Activated effector memory CD4-positive, alpha-beta T cell treated with Interleukin-2 at 50 U/mL for 16 hours (primary cell): ENCODE data around the gene C2CD2.
A peak's percentile ranks its signal among the peaks of the same experiment; 100 is the strongest.

Experiments used
- DNase-seq: peaks from one replicate; pipeline ENCODE4 v3.0.0-alpha.2; 2020

C2CD2 gene

GRCh38 chr21:41881051-41881450 is 72.8 kb downstream of the C2CD2 start:
- DNase-seq: no peak

GRCh38 chr21:41880153-41880552 is 73.7 kb downstream of the C2CD2 start:
- DNase-seq: no peak

GRCh38 chr21:41879190-41879998 is 74.4 kb downstream of the C2CD2 start, which contains the start of gene PRDM15:
Gene PRDM15, minus strand, starts transcription at chr21:41879344. Its CDS starts 18,981 bp downstream, at chr21:41860363.
- peak; percentile 76 for DNase-seq

- DNase-seq: peak; percentile 72
Observed at GRCh38 chr21:41878831-41879189, 75.0 kb downstream of the C2CD2 start.

- DNase-seq: peak; percentile 17
Observed at GRCh38 chr21:41877901-41878830, 75.7 kb downstream of the C2CD2 start.

GRCh38 chr21:41876928-41877652 is 76.7 kb downstream of the C2CD2 start:
- no peak for DNase-seq

- no peak for DNase-seq
Observed at GRCh38 chr21:41876396-41876795, 77.4 kb downstream of the C2CD2 start.

- no peak for DNase-seq
Observed at GRCh38 chr21:41875086-41875485, 78.7 kb downstream of the C2CD2 start.

GRCh38 chr21:41874611-41875010 is 79.2 kb downstream of the C2CD2 start:
- DNase-seq: no peak

- DNase-seq: no peak
Observed at GRCh38 chr21:41873426-41873825, 80.4 kb downstream of the C2CD2 start.

GRCh38 chr21:41873005-41873404 is 80.8 kb downstream of the C2CD2 start:
- DNase-seq: no peak

GRCh38 chr21:41871293-41872030 is 82.4 kb downstream of the C2CD2 start:
- DNase-seq: no peak

GRCh38 chr21:41869771-41870170 is 84.0 kb downstream of the C2CD2 start:
- no peak for DNase-seq

- no peak for DNase-seq
Observed at GRCh38 chr21:41868062-41868710, 85.6 kb downstream of the C2CD2 start.

GRCh38 chr21:41867313-41867712 is 86.5 kb downstream of the C2CD2 start:
- DNase-seq: no peak

- DNase-seq: no peak
Observed at GRCh38 chr21:41866274-41866809, 87.5 kb downstream of the C2CD2 start.

GRCh38 chr21:41865002-41865777 is 88.6 kb downstream of the C2CD2 start:
- no peak for DNase-seq

- DNase-seq: no peak
Observed at GRCh38 chr21:41864311-41865001, 89.4 kb downstream of the C2CD2 start.

- no peak for DNase-seq
Observed at GRCh38 chr21:41863439-41863740, 90.4 kb downstream of the C2CD2 start.

- DNase-seq: no peak
Observed at GRCh38 chr21:41861987-41862386, 91.8 kb downstream of the C2CD2 start.
